Stimulated activated naive CD8-positive, alpha-beta T cell treated with anti-CD3 and anti-CD28 coated beads, Interleukin-15, Interleukin-2, amounts not matched to agents 100 ng/mL and 50 ng/mL, for 24 hours (primary cell): ENCODE data around the gene FSTL1.
"Not testable (repeated sequence)": the region's sequence is repeated elsewhere in the genome, so short reads cannot be mapped to it uniquely, and the experiment has no call there.

Experiments used
- H3K27ac Mint-ChIP-seq: one replicate; pipeline ENCODE4 v1.8.0; 2021; ENCODE audit warnings: mild to moderate bottlenecking, mixed read lengths
- H3K27me3 Mint-ChIP-seq: one replicate; pipeline ENCODE4 v1.8.0; 2021; ENCODE audit warnings: mixed read lengths
- H3K36me3 Mint-ChIP-seq: one replicate; pipeline ENCODE4 v1.8.0; 2021; ENCODE audit warnings: low read depth, mixed read lengths
- H3K4me1 Mint-ChIP-seq: one replicate; pipeline ENCODE4 v1.8.0; 2021; ENCODE audit warnings: low read depth, mixed read lengths
- H3K4me3 Mint-ChIP-seq: one replicate; pipeline ENCODE4 v1.8.0; 2021; ENCODE audit warnings: mild to moderate bottlenecking, mixed read lengths
- H3K9me3 Mint-ChIP-seq: one replicate; pipeline ENCODE4 v1.8.0; 2021; ENCODE audit warnings: mixed read lengths

FSTL1 gene

DNA sequence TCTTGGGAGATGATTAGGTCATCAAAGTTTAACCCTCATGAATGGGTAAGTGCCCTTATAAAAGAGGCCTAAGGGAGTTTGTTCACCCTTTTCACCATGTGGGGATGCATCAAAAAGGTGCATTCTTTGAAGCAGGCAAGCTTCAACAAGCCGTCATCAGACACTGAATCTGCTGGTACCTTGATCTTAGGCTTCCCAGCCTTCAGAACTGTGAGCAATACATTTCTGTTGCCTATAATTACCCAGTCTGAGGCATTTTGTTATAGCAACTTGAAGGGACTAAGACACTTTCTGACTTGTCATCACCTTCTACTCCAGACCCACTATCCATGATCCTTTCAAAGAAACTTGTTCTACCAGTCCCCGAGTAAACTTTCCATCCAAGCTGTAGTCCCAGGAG lies 57.0 kb downstream of the FSTL1 start:
- Mint-ChIP-seq H3K4me3 (no peak overlapping the region), H3K27me3 (no peaks in the 10 kb centered on the region), H3K4me1 (no peaks in the 10 kb centered on the region), H3K36me3 (no peaks in the 10 kb centered on the region), H3K27ac (no peak overlapping the region), H3K9me3 (no peaks in the 10 kb centered on the region)

DNA sequence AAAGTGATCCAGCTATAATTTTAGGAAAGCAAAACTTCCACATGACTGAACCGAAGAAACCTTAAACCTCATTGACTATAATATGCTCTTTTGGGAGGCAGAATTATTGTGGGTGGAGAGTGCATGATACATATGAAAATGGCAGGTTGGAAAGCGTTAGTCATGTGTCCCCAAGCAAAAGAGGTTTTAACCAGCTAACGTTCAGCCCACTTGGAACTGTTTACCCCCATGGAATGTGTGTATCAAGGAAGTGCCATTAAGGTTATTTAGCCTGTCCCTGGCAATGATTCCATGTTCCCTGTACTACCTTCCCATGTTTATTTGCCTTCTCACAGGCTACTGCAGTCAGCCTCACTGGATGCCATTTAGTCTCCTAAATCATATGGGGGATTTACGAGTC lies 57.5 kb downstream of the FSTL1 start:
- no peaks in the 10 kb centered on the region for H3K9me3 Mint-ChIP-seq
- no peak overlapping the region for H3K27ac Mint-ChIP-seq
- no peaks in the 10 kb centered on the region for H3K4me1 Mint-ChIP-seq
- no peak overlapping the region for H3K4me3 Mint-ChIP-seq
- H3K27me3 Mint-ChIP-seq = no peaks in the 10 kb centered on the region
- H3K36me3 Mint-ChIP-seq = no peaks in the 10 kb centered on the region

GRCh38 chr3:120382941-120383447 lies 67.8 kb downstream of the FSTL1 start:
- Mint-ChIP-seq H3K36me3 (no peaks in the 10 kb centered on the region), H3K27me3 (peaks cover 7% of the 10 kb centered on the region), H3K9me3 (peaks cover 4% of the 10 kb centered on the region), H3K27ac (no peak overlapping the region), H3K4me1 (no peaks in the 10 kb centered on the region), H3K4me3 (no peak overlapping the region)

DNA sequence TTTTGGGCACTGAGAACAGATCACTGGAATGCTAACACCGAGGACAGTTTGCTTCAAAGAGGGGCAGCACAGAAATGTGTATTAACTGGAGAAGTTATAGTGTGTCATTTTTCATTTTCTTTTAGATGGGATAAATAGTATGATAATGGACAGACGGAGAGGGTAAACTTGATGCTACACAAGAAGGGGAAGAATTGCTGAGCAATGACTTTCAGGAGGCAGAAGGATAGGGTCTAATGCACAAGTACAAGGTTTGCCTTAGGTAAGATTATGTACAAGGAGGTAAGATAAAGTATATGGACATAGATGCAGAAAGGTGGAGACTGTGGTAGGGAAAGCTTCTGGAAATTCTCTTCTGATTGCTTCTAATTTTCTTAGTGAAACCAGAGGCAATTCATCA lies 69.3 kb downstream of the FSTL1 start:
- Mint-ChIP-seq H3K9me3 (peaks cover 4% of the 10 kb centered on the region), H3K4me3 (no peak overlapping the region)

DNA sequence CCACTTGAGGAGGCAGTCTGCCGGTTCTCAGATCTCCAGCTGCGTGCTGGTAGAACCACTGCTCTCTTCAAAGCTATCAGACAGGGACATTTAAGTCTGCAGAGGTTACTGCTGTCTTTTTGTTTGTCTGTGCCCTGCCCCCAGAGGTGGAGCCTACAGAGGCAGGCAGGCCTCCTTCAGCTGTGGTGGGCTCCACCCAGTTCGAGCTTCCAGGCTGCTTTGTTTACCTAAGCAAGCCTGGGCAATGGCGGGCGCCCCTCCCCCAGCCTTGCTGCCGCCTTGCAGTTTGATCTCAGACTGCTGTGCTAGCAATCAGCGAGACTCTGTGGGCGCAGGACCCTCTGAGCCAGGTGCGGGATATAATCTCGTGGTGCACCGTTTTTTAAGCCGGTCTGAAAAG lies 72.8 kb downstream of the FSTL1 start:
- not testable (repeated sequence) for H3K4me3 Mint-ChIP-seq, H3K27me3 Mint-ChIP-seq, H3K27ac Mint-ChIP-seq, H3K4me1 Mint-ChIP-seq, H3K9me3 Mint-ChIP-seq, H3K36me3 Mint-ChIP-seq

More for the DNA sequence above, 69.3 kb downstream of the FSTL1 start:
- no peaks in the 10 kb centered on the region for H3K4me1 Mint-ChIP-seq
- H3K27ac Mint-ChIP-seq = no peak overlapping the region
- no peaks in the 10 kb centered on the region for H3K36me3 Mint-ChIP-seq
- peaks cover 7% of the 10 kb centered on the region for H3K27me3 Mint-ChIP-seq

GRCh38 chr3:120370463-120370862 lies 80.3 kb downstream of the FSTL1 start:
- H3K4me3 Mint-ChIP-seq = no peak overlapping the region
- no peaks in the 10 kb centered on the region for H3K9me3 Mint-ChIP-seq
- H3K36me3 Mint-ChIP-seq = no peaks in the 10 kb centered on the region
- H3K27me3 Mint-ChIP-seq = peaks cover 28% of the 10 kb centered on the region
- no peak overlapping the region for H3K27ac Mint-ChIP-seq
- H3K4me1 Mint-ChIP-seq = peaks cover 8% of the 10 kb centered on the region

GRCh38 chr3:120369037-120369467 lies 81.7 kb downstream of the FSTL1 start:
- Mint-ChIP-seq H3K27ac (no peak overlapping the region), H3K9me3 (no peaks in the 10 kb centered on the region), H3K27me3 (peaks cover 32% of the 10 kb centered on the region), H3K36me3 (no peaks in the 10 kb centered on the region), H3K4me1 (peaks cover 8% of the 10 kb centered on the region), H3K4me3 (no peak overlapping the region)

DNA sequence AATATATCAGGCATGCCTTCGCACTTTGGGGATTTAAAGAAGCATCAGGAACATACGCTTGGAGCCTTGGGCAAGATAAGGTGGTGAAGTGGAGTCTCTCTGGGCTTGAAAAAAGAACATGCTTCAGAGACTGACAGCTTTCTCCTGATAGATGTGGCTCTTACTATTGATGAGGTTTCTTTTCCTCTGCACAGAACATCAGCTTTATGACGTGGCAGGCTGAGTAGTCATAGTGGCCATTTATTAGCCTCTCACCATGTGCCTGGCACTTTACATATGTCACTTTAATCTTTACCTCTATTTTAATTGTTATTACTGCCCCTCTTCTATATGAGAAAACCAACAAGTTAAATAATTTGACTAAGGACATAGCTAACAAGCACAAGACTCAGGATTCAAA lies 82.6 kb downstream of the FSTL1 start:
- H3K27me3 Mint-ChIP-seq = peaks cover 32% of the 10 kb centered on the region
- peaks cover 8% of the 10 kb centered on the region for H3K4me1 Mint-ChIP-seq
- H3K27ac Mint-ChIP-seq = no peak overlapping the region
- H3K9me3 Mint-ChIP-seq = no peaks in the 10 kb centered on the region
- H3K36me3 Mint-ChIP-seq = no peaks in the 10 kb centered on the region
- no peak overlapping the region for H3K4me3 Mint-ChIP-seq

GRCh38 chr3:120364821-120365220 lies 86.0 kb downstream of the FSTL1 start:
- Mint-ChIP-seq H3K27me3 (peaks cover 29% of the 10 kb centered on the region), H3K4me1 (no peaks in the 10 kb centered on the region)

GRCh38 chr3:120364101-120364500 lies 86.7 kb downstream of the FSTL1 start:
- Mint-ChIP-seq H3K4me1 (no peaks in the 10 kb centered on the region), H3K9me3 (no peaks in the 10 kb centered on the region), H3K36me3 (no peaks in the 10 kb centered on the region), H3K4me3 (no peak overlapping the region), H3K27ac (no peak overlapping the region), H3K27me3 (peaks cover 29% of the 10 kb centered on the region)

More at GRCh38 chr3:120364821-120365220, 86.0 kb downstream of the FSTL1 start:
- H3K4me3 Mint-ChIP-seq = no peak overlapping the region
- no peaks in the 10 kb centered on the region for H3K9me3 Mint-ChIP-seq
- H3K36me3 Mint-ChIP-seq = no peaks in the 10 kb centered on the region
- H3K27ac Mint-ChIP-seq = no peak overlapping the region

GRCh38 chr3:120357807-120358206 lies 93.0 kb downstream of the FSTL1 start:
- no peak overlapping the region for H3K4me3 Mint-ChIP-seq
- no peak overlapping the region for H3K27ac Mint-ChIP-seq
- no peaks in the 10 kb centered on the region for H3K36me3 Mint-ChIP-seq
- no peaks in the 10 kb centered on the region for H3K9me3 Mint-ChIP-seq
- H3K27me3 Mint-ChIP-seq = peaks cover 30% of the 10 kb centered on the region
- no peaks in the 10 kb centered on the region for H3K4me1 Mint-ChIP-seq

DNA sequence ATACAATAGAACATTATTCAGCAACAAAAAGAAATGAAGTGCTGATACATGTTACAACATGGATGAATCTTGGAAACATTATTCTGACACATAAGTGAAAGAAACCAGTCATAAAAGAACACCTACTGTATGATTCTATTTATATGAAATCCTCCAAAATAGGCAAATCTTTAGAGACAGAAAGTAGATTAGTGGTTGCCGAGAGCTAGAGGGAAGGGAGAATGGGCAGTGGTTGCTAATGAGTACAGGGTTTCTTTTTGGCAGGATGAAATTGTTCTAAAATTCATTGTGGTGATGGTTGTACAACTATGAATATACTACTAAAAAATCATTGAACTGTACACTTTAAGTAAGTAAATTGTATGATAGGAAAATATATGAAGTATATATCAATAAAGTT lies 95.3 kb downstream of the FSTL1 start:
- no peak overlapping the region for H3K4me3 Mint-ChIP-seq
- no peaks in the 10 kb centered on the region for H3K4me1 Mint-ChIP-seq
- no peaks in the 10 kb centered on the region for H3K36me3 Mint-ChIP-seq
- H3K27ac Mint-ChIP-seq = no peak overlapping the region
- peaks cover 25% of the 10 kb centered on the region for H3K27me3 Mint-ChIP-seq
- H3K9me3 Mint-ChIP-seq = no peaks in the 10 kb centered on the region

DNA sequence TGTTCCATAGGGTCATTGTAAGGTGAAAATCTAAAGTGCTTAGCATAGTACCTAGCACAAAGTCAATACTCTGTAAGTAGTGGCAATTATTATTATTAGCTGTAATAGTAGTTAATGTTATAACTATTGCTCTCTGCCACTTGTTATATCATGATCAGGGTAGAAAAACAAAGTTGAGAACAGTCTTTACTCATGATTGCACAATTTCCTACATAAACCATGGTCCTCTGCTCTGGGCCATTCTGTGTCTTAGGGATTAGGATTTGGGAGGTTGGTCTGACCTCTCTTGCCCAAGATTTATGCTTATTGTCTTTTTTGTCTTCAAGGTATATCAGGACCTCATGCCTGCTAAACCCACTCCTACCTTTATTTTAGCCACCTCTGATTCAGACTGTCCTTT lies 97.3 kb downstream of the FSTL1 start:
- Mint-ChIP-seq H3K4me3 (no peak overlapping the region), H3K27me3 (peaks cover 25% of the 10 kb centered on the region), H3K4me1 (peaks cover 11% of the 10 kb centered on the region)

DNA sequence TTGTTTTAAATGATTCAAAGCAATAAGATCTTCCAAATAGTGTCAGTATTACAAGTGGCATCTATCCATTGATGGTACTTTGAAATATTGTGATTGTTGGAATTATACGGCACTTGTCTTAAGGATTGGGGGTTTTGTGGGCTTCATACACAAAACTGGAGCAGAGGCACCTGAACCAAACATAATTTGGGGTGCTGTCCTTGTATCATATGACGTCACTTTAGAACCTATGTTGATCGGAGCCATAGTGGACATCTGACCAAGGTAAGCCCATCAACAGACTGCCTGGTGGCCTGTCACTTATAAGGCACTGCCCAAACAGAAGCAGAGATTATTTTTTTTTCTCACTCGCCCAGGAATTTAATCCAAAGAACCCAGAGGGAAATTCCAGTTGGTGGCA lies 98.8 kb downstream of the FSTL1 start:
- Mint-ChIP-seq H3K27ac (no peak overlapping the region), H3K4me3 (no peak overlapping the region), H3K36me3 (peaks cover 12% of the 10 kb centered on the region), H3K27me3 (peaks cover 21% of the 10 kb centered on the region), H3K4me1 (peaks cover 22% of the 10 kb centered on the region), H3K9me3 (no peaks in the 10 kb centered on the region)

More for the DNA sequence above, 97.3 kb downstream of the FSTL1 start:
- Mint-ChIP-seq H3K9me3 (no peaks in the 10 kb centered on the region), H3K36me3 (no peaks in the 10 kb centered on the region), H3K27ac (no peak overlapping the region)

DNA sequence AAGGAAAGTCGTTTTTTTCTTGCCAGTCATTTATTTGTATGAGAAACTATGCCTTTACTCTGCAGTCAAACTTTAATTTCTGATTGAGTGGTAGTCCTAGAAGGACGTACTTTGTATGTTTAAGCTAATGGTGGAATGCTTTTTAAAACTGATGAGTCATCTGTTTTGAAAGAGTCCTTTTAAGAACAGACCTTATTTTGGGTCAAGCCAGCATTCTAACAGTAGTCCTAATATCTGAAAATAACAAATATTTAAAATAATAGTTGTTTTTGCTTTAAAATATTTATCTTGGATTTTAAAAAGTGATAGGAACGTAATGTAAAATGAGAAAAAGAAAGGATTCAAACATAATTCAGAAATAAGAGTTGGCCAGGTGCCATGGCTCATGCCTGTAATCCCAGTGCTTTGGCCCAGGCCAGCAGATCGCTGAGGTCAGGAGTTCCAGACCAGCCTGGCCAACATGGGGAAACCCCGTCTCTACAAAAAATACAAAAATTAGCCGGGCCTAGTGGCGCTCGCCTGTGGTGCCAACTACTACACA lies 100.3 kb downstream of the FSTL1 start:
- Mint-ChIP-seq H3K27me3 (peaks cover 12% of the 10 kb centered on the region), H3K9me3 (no peaks in the 10 kb centered on the region), H3K4me1 (peaks cover 37% of the 10 kb centered on the region), H3K4me3 (peak overlapping the region; percentile 97), H3K36me3 (peaks cover 26% of the 10 kb centered on the region), H3K27ac (no peak overlapping the region)

- H3K4me1 Mint-ChIP-seq = peaks cover 44% of the 10 kb centered on the region
- H3K36me3 Mint-ChIP-seq = peaks cover 31% of the 10 kb centered on the region
These were observed 101.0 kb downstream of the FSTL1 start for GRCh38 chr3:120349855-120350125.

More at GRCh38 chr3:120349855-120350125, 101.0 kb downstream of the FSTL1 start:
- peak overlapping the region; percentile 97 for H3K4me3 Mint-ChIP-seq
- peak overlapping the region; percentile 95 for H3K27ac Mint-ChIP-seq
- peaks cover 6% of the 10 kb centered on the region for H3K27me3 Mint-ChIP-seq
- no peaks in the 10 kb centered on the region for H3K9me3 Mint-ChIP-seq
